ENCODE results near the gene ASIC3.

DNA sequence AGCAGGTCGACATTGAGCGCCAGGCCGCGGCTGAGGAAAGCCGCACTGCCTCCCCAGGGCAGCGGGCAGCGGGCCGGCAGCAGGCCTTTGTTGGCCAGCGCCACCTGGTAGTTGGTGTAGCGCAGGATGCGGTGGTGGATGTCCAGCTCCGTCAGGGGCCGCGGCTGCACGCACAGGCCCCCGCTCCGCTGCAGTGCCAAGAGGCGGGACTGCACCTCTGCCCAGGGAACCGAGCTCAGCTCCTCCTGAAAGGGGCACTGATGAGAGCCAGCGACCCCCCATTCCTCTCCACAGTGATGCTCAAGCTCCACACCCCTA is 29.2 kb upstream of the ASIC3 start:
- TF ChIP-seq, protein P1, sequence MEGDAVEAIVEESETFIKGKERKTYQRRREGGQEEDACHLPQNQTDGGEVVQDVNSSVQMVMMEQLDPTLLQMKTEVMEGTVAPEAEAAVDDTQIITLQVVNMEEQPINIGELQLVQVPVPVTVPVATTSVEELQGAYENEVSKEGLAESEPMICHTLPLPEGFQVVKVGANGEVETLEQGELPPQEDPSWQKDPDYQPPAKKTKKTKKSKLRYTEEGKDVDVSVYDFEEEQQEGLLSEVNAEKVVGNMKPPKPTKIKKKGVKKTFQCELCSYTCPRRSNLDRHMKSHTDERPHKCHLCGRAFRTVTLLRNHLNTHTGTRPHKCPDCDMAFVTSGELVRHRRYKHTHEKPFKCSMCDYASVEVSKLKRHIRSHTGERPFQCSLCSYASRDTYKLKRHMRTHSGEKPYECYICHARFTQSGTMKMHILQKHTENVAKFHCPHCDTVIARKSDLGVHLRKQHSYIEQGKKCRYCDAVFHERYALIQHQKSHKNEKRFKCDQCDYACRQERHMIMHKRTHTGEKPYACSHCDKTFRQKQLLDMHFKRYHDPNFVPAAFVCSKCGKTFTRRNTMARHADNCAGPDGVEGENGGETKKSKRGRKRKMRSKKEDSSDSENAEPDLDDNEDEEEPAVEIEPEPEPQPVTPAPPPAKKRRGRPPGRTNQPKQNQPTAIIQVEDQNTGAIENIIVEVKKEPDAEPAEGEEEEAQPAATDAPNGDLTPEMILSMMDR (IDR thresholded peaks at IDR 0.05), result no peak
- TF ChIP-seq POLR2A (IDR thresholded peaks at IDR 0.05), result no peak

All from transverse colon (tissue), 3 donors.